ENCODE results near the gene TYMS. TPM values are rescaled to one million over a fixed set of nuclear protein-coding genes. Genes with fewer than 3 reads are reported as not detected.

The TYMS gene
- total and polyA plus RNA-seq, 9 of the 15 experiments (the other 6 are each of a cell fraction or from before 2014, with no cell fraction given), result 69.1 to 409 (median 175) TPM

GRCh38 chr18:697800-698199, 40.3 kb downstream of the TYMS start:
- Histone ChIP-seq H3K79me2 (ENCODE audit: control insufficient read depth, insufficient read depth, low read length) (peaks cover 7% of the 10 kb centered on the region; the same call in 1 of the 3 replicates), H4K20me1 (replicated peaks; ENCODE audit: control insufficient read depth, insufficient read depth, low read length) (no peaks in the 10 kb centered on the region), H3K27ac (ENCODE audit: extremely low read depth, low read depth, low read length) (no peak overlapping the region), H3K4me1 (replicated peaks in 1 of 2; ENCODE audit: control insufficient read depth in 2 of 2, insufficient read depth in 2 of 2, low read length in 2 of 2) (no peaks in the 10 kb centered on the region), H3K4me2 (ENCODE audit: insufficient read depth, low read length) (no peak overlapping the region), H3K9me3 (replicated peaks; ENCODE audit: control insufficient read depth, insufficient read depth, low read depth, low read length) (no peaks in the 10 kb centered on the region), H3K4me3 (no peak overlapping the region), H3K9ac (ENCODE audit: insufficient read depth in 1 of 2, low read depth in 2 of 2, low read length in 2 of 2) (peak overlapping the region in 1 of 2 experiments; percentile 54; a peak in 1 of 4 replicates), H3K9me1 (ENCODE audit: control insufficient read depth, insufficient read depth, low read length) (no peaks in the 10 kb centered on the region), H2AFZ (ENCODE audit: low read depth, low read length) (no peak overlapping the region), H3K27me3 (ENCODE audit: control insufficient read depth in 2 of 2, insufficient read depth in 2 of 2, low read length in 2 of 2) (no peaks in the 10 kb centered on the region), H3K36me3 (ENCODE audit: control insufficient read depth, insufficient read depth, low read length) (peaks cover 71% of the 10 kb centered on the region)
- ChIA-PET CTCF (ENCODE audit: low intra/inter-chr PET ratio) (no interaction called here), POLR2A (interaction anchor here (0.6 to 2.3 kb wide), 8 partner anchors 11 to 156 kb away, joined by 3 to 8 read pairs (median 5); no protein-coding TSS in a partner anchor)
- peak; percentile 22 for ATAC-seq
- BruUV-seq (replicated peaks), result no TSS peak
- TF ChIP-seq GATAD2B (IDR thresholded peaks at IDR 0.05; ENCODE audit: borderline replicate concordance), result no peak
- TF ChIP-seq, protein P1, sequence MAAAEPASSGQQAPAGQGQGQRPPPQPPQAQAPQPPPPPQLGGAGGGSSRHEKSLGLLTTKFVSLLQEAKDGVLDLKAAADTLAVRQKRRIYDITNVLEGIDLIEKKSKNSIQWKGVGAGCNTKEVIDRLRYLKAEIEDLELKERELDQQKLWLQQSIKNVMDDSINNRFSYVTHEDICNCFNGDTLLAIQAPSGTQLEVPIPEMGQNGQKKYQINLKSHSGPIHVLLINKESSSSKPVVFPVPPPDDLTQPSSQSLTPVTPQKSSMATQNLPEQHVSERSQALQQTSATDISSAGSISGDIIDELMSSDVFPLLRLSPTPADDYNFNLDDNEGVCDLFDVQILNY (CRISPR knock-in tag; IDR thresholded peaks at IDR 0.05), result no peak
- TF ChIP-seq CTCF (IDR thresholded peaks at IDR 0.05 in 2 of 3, conservative IDR thresholded peaks at IDR 0.05 in 1 of 3; ENCODE audit: insufficient read depth in 2 of 3, low read depth in 1 of 3, low read length in 3 of 3), result peak in 2 of 3 experiments; percentile 5 to 7; a peak in 2 of 6 replicates
- TF ChIP-seq, protein P2, sequence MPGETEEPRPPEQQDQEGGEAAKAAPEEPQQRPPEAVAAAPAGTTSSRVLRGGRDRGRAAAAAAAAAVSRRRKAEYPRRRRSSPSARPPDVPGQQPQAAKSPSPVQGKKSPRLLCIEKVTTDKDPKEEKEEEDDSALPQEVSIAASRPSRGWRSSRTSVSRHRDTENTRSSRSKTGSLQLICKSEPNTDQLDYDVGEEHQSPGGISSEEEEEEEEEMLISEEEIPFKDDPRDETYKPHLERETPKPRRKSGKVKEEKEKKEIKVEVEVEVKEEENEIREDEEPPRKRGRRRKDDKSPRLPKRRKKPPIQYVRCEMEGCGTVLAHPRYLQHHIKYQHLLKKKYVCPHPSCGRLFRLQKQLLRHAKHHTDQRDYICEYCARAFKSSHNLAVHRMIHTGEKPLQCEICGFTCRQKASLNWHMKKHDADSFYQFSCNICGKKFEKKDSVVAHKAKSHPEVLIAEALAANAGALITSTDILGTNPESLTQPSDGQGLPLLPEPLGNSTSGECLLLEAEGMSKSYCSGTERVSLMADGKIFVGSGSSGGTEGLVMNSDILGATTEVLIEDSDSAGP (CRISPR knock-in tag; IDR thresholded peaks at IDR 0.05), result no peak
- peak; percentile 44 for TF ChIP-seq CEBPB (tag; IDR thresholded peaks at IDR 0.05)
- 68% methylated on average over 10 of the region's 10 CpGs for WGBS (ENCODE audit: insufficient coverage, low coverage, missing lambda C conversion rate)
- DNase-seq (ENCODE audit: extremely low read depth in 1 of 4, low spot score in 3 of 4), result no peak
- in situ Hi-C loops (cut with MboI) (no loop called here), intact Hi-C loops (cut with micrococcal nuclease) (no loop called here)
- no peak for FAIRE-seq
